NCI-H1417 treated with DMSO at 0.1 percent for 48 hours (cell line): ENCODE measurements around the gene ITSN2.
A peak's percentile ranks its signal among the peaks of the same experiment; 100 is the strongest.

Source experiments
- DNase-seq: peaks from one replicate; lab custom pipeline; 2025; lab: John Stamatoyannopoulos, UW

ITSN2 gene

GRCh38 chr2:24265212-24265611, 95.1 kb downstream of the ITSN2 start:
- no peak for DNase-seq

DNA sequence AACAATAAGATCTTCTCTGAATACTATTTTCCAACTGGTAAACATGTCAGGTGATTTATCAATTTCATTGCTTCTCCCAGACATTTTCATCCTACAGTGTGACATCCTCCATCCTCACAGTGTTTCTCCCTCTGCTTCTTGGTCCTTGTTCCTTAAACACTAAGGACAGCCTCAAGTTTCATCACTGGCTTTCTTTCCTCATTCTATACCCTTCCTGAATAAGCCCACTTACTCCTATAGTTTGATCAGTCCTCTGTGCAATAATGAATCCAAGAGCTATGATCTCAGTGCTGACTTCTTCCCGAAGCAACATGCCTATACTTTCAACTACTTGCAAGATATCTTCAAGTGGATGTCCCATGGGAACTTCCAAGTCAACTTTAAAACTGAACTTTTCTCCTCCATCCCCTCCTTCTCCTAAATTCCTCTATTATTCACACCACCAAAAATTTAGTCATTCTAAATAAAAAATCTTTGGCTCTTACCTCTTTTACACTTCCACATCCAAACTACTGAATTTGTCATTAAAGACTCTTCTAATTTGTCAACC, 97.8 kb downstream of the ITSN2 start:
- no peak for DNase-seq

GRCh38 chr2:24261441-24261840, 98.9 kb downstream of the ITSN2 start:
- no peak for DNase-seq

DNA sequence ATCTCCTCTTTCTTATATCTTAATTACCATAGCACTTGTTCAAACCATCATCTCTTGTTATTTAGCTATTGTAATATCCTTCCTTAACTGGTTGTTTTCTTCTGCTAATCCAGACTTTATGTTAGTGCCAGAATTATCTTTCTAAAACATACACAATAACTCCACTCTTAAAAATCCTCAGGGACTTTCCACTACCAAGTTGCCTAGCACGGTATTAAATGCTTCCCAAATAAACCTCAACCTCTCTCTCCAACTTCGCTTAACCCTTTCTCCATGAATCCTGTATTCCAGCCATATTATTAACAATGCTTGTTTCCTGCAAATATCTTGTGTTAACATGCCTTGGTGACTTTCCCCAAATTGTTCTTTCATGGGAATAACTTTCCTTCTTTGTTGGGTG, 101.0 kb downstream of the ITSN2 start:
- no peak for DNase-seq

GRCh38 chr2:24258718-24259117, 101.6 kb downstream of the ITSN2 start:
- DNase-seq = no peak

DNA sequence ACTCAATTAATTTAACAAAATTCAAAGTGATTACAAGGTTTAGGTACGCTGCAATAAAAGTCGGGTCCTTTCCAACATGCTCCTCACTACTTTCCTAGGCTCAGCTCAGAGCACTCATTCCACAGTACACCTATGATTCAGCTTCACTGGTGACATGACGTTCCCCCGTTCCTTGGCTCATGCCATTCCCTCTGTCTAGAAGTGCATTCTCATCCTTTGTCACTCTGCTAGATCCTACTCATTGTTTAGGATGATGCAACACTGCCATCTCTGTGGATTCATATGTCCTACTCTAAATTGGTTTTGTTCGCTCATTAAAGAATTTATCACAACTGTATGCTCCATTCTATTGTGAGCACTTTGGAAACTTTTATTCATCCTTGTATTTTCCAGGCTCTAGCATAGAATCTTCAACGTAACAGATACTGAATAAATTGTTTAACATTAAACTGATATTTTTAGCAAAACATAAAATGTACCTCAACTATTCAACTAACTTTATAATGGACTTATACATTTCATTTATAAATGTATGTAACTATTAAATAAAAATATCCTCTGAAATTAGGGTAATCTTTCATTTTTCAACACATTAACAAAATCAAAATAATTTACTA, 106.9 kb downstream of the ITSN2 start:
- no peak for DNase-seq

DNA sequence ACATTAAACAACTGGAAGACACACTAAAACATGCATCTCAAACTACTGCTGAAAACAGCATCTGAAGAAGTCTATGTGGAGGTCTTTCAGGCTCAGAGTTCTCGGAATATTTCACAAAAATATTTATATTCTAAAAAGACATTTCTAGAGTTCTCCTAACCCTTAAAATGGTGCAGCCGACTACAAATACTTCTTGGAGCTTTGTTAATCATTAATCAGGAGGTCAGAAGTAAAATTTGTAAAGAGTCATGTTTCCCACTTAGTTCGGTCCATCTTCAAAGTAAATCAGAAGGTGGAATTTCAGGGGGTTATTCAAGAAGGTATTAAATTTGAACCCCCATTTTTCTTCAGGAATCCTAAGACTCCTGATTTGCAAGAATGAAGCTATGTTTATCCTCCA, 112.7 kb downstream of the ITSN2 start:
- no peak for DNase-seq

DNA sequence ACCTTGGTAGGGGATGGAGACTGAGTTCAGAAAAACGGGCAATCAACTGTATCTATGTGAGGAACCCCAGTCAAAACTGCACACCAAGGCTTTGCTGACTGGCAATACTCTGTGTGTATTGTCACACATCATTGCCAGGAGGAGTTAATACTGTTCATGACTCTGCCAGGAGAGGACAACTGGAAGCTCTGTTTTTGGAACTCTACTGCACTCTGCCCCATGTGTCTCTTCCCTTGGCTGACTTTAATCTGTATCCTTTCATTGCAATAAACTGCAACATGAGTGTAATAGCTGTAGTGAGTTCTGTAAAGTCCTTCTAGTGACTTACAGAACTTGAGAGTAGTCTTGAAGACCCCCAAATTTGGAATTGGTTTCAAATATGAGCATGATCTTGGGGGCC, 113.2 kb downstream of the ITSN2 start:
- DNase-seq = no peak

- DNase-seq = no peak
Observed at GRCh38 chr2:24245986-24246776, 114.2 kb downstream of the ITSN2 start.

DNA sequence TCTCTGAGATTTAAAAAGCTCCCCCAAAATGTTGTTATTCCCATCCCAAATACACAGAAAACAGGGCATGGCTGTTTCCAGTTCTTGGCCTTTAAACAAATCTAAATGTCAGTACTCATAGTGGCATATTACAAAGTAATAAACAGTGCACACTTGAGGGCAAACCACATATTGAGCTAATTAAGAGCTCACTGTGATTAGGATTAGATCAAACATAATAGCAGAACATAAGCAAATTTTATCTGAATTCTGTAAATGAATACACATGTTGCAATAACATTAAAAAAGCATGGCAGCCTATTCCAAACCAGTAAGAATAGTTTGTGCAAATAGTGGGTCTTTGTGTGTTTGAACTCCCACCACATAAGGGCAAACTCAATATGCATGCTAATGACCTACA, 118.8 kb downstream of the ITSN2 start:
- DNase-seq = no peak

- no peak for DNase-seq
Observed at GRCh38 chr2:24239553-24239952, 120.8 kb downstream of the ITSN2 start.

DNA sequence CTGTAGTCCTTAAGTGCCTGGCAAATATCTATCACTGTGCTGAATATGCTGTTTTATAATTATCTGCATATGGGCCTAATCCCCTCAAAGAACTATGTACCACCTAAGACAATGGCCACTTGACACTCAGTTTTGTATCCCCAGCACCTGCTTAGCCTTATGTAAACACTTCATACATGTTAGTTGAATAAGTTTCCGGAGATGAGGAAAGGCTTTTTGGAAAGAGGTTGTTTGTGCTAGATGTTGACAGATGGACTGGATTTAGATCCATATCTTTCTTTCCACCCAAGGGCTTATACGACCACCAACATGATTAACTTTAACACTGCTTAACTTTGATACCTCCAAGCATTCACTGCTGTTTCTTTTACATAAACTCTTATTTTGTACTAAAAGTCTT, 122.2 kb downstream of the ITSN2 start:
- DNase-seq = peak; percentile 84

DNA sequence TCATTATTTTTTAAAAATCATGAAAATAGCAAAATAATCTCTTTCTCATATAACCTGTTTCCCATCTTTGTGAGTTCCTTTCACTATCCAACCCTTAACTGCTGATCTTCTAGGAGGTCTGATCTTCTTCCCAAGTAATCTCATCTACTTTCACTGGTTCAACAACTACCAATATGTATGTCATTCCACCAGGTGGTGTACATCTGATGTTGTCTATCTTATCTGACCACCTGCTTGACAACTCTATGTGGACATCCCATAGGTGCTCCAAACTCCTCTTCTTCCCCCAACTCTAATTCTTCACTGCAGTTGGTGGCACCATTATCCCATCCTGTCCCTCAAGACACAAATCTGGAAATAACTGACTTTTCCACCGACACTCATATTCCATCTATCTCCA, 123.0 kb downstream of the ITSN2 start:
- no peak for DNase-seq

DNA sequence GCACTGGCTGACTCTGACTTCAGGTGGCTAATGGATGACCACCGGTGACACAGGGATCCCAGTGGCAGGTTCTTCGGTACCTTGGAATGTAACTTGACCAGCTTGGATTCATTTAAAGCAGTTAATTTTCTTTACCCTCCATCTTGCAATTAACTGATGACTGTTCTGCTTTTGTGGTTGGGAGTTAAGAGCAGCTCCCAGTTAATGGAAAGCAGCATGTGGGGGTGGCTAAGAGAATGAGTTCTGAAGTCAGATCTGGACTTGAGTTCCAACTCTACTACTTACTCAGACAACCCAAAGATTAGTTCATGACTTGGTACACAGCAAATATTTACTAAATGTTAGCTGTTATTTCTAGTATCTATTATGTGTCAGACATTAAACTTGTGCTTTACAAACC, 127.0 kb downstream of the ITSN2 start:
- no peak for DNase-seq

- DNase-seq = no peak
Observed at GRCh38 chr2:24231461-24231881, 128.9 kb downstream of the ITSN2 start.

- DNase-seq = peak; percentile 19
Observed at GRCh38 chr2:24228470-24228869, 131.9 kb downstream of the ITSN2 start.

DNA sequence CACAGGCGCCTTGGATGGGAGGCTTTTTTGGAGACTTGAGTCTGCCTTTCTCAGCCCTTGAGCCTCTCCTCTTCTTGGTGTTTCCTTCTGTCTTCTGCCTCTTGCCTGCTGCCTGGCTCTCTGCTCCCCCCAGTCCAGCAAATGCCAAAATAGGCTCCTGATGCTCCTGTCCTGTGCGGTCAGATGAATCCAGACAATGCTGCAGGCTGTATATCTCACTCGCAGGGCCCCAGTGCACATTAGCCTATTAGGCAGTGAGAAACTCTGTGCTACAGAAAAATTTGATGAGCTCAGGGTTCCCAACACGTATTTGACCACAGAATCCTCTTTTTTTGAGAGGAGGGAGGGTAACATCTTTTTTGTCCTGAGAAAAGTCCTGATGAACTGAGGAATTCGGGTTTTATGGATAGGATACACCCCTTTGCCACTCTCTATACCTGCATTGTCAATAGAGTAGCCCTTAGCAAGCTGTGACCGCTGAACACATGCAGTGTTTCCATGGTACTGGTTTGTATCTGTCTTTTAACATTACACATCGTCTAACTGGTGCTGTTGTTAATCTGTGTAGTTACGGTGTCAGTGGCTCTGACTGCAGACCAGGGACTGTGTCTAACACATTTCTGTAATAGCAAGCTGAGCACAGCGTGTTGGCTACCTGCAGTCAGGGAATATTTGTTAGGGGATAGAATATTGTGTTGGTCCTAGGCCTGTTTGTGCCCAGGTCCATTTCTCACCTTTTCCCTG, 134.7 kb downstream of the ITSN2 start:
- DNase-seq = no peak

DNA sequence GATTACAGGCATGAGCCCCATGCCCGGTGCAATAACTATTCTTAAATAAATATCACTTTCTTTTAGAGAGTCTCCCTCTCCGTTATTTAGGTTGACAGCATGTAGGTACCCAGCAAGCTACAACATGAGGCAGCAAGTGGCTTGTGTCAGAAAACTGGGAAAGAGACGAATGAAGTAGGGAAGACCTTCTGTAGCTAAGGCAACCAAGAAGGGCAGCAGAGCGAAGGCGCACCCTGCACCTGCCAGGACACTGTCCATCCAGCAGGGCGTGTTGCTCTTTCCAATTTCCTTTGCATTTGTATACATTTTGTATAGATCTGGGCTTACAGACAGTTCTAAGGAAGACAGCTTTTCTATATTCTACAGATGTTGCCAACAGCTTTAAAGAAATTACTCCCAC, 137.4 kb downstream of the ITSN2 start:
- no peak for DNase-seq

DNA sequence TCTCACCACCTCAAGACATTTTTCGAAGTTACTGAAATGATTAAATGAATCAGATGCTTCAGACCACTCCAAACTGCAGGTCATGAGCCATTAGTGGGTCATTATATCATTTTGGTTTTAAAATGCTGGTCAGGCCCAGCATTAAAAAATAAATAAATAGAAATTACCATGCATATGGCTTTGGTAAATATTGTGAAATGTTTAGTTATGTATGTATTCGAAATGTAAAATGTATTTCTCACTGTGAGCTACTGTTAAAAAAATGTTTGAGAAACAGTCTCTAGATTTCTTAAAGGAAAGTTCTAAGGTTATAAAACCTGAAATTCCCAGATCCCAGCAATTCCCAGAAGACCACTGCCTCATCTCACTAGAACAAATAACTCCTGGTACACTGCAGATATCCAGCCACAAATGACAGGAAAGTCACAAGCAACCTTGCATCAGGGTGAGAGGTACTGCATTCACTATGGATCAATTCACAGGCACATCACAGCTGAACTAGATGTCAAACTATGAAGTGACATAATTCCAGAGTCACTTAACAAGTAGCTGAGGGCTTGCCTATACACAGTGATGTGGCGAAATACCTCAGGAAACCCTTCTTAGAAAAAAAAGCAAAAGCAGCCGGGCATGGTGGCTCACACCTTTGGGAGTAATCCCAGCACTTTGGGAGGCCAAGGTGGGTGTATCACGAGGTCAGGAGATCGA, 138.8 kb downstream of the ITSN2 start:
- no peak for DNase-seq

DNA sequence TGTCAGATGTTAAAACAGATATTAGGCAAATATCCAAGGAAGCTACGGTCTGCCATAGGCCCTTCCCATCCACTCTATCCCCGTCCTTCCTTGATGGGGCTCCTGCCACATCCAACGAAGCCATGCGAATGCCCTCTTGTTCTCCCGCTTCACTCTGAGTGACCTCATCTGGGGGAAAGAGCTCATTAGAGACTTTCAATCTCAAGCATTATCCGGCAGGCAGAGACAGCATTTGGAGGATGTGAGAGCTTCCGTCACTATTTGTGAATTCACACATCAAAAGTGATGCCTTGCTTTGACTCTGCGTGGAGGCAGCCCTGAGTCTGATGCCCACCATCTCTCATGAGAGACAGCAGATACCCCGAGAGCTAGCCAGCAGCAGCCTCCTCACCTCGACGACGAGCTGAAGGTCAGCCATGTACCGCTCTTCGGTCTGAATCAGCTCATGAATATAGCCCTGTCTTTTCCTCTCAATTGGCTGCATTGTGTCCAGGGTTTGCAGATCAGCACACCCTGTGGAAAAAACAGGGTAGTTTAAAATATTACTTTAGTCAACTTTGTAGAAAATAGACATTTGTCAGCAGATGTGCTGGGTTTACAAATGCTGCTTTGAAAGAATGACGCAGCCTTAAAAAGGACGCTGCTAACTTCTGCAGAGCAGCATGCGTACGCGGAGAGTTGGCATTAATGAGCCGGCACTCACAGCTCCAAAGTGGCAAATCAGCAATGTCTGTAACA, 139.6 kb downstream of the ITSN2 start:
- no peak for DNase-seq

DNA sequence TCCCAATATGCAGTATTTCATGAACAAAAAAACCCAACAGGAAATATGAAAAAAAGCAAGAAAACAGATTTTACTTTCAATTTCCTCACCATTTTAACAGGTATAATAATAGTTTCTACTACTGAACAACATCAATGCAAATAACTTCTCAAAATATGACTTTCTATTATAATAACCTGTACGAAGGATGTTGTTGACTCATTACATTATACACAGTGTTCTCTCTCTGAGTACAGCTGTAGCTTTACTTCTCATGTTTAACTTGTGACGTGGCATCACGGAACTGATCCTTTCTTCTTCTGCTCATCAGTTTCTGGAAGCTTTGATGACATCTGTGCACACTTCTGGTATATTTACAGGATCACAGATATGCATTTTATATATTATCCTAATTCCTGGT, 145.5 kb downstream of the ITSN2 start:
- DNase-seq = no peak

DNA sequence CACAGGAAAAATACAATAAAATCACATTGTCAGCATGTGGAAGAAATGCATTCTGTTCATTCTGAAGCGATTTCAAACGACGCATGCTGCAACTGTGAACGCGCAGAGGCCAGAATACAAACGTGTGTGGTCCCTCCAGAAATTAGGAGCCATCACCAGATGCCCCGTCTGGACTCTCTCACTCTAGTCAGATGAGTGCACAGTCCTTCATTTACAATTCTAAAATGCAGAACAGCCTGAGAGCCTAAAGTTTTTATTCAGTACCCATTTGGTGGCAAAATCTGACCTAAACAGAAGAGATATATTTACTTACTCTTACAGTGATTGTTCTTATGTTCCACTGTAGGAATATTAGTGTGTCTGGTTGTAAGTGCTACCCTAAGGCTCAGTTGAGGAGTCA, 148.9 kb downstream of the ITSN2 start:
- DNase-seq = no peak
